GM19351 (cell line): ENCODE data around the gene AATF.

ENCODE experiments used
- ATAC-seq: cut with Tn5 transposase; IDR thresholded peaks from one replicate; pipeline ENCODE4 v1.9.1; 2021; ENCODE audit warnings: mild to moderate bottlenecking, moderate library complexity; ENCODE audit not compliant: unreplicated experiment

Gene AATF

GRCh38 chr17:37041932-37042331 lies 93.2 kb downstream of the AATF start:
- no peak for ATAC-seq

GRCh38 chr17:37043201-37043600 lies 94.4 kb downstream of the AATF start:
- ATAC-seq: no peak

- no peak for ATAC-seq
These were observed 96.7 kb downstream of the AATF start for GRCh38 chr17:37045351-37045922.

GRCh38 chr17:37047631-37048104 lies 98.9 kb downstream of the AATF start:
- no peak for ATAC-seq

GRCh38 chr17:37048811-37049210 lies 100.1 kb downstream of the AATF start:
- ATAC-seq: no peak

GRCh38 chr17:37050920-37051319 lies 102.2 kb downstream of the AATF start:
- no peak for ATAC-seq

GRCh38 chr17:37051381-37051780 lies 102.6 kb downstream of the AATF start:
- no peak for ATAC-seq

GRCh38 chr17:37051833-37052232 lies 103.1 kb downstream of the AATF start:
- ATAC-seq: no peak

- no peak for ATAC-seq
These were observed 103.7 kb downstream of the AATF start for GRCh38 chr17:37052450-37052849.

- no peak for ATAC-seq
These were observed 106.1 kb downstream of the AATF start for GRCh38 chr17:37054894-37055293.

- no peak for ATAC-seq
These were observed 107.9 kb downstream of the AATF start for GRCh38 chr17:37056622-37057021.

GRCh38 chr17:37059493-37059892 lies 110.7 kb downstream of the AATF start:
- no peak for ATAC-seq

- ATAC-seq: no peak
These were observed 111.3 kb downstream of the AATF start for GRCh38 chr17:37060094-37060493.

- no peak for ATAC-seq
These were observed 112.2 kb downstream of the AATF start for GRCh38 chr17:37060928-37061327.

- ATAC-seq: no peak
These were observed 113.3 kb downstream of the AATF start for GRCh38 chr17:37062021-37062420.

- no peak for ATAC-seq
These were observed 115.5 kb downstream of the AATF start for GRCh38 chr17:37064206-37064605.

- ATAC-seq: no peak
These were observed 116.2 kb downstream of the AATF start for GRCh38 chr17:37064956-37065355.

GRCh38 chr17:37065486-37066321 lies 117.0 kb downstream of the AATF start:
- ATAC-seq: no peak

GRCh38 chr17:37066322-37067255 lies 117.8 kb downstream of the AATF start:
- ATAC-seq: no peak

- ATAC-seq: no peak
These were observed 118.9 kb downstream of the AATF start for GRCh38 chr17:37067555-37068111.

GRCh38 chr17:37068266-37068665 lies 119.5 kb downstream of the AATF start:
- no peak for ATAC-seq
